Esophagus squamous epithelium (tissue), 5 donors: ENCODE data around the gene CDKN2A. TPM values are rescaled to one million over a fixed set of nuclear protein-coding genes. Genes with fewer than 3 reads are reported as not detected.

ENCODE experiments used
- DNase-seq: peaks from one replicate; lab custom pipeline; 2025; lab: John Stamatoyannopoulos, UW
- H3K27ac ChIP-seq, 4 donors: fragments of 200-600 bp; sonication (generic); one replicate each; pipeline ENCODE4 v1.5.1; 2016 to 2019; ENCODE audit warnings: mild to moderate bottlenecking in 1 of 4
- H3K27me3 ChIP-seq, 4 donors: fragments of 200-600 bp; sonication (generic); 1 replicate in 3 of 4; 2 replicates in 1 of 4; pipeline versions ENCODE4 v1.5.1 to v1.6.0; 2017 to 2021; ENCODE audit warnings: antibody characterized with exemption in 1 of 4
- H3K36me3 ChIP-seq, 3 donors: fragments of 200-600 bp; sonication (generic); one replicate each; pipeline ENCODE4 v1.5.1; 2016 to 2019
- H3K4me1 ChIP-seq, 3 donors: fragments of 200-600 bp; sonication (generic); one replicate each; pipeline ENCODE4 v1.5.1; 2017 to 2019
- H3K4me3 ChIP-seq, 4 donors: fragments of 200-600 bp; sonication (generic); 1 replicate in 3 of 4; 2 replicates in 1 of 4; pipeline ENCODE4 v1.5.1; 2016 to 2019; ENCODE audit warnings: mild to moderate bottlenecking in 2 of 4, moderate library complexity in 1 of 4
- H3K9me3 ChIP-seq, 3 donors: fragments of 200-600 bp; sonication (generic); one replicate each; pipeline ENCODE4 v1.5.1; 2016 to 2019
- POLR2A ChIP-seq, 4 donors: fragments of 450-650 bp; IDR thresholded peaks; one replicate each; pipeline ENCODE4 v1.6.1; 2017; ENCODE audit warnings: antibody characterized with exemption in 4 of 4, mild to moderate bottlenecking in 4 of 4, moderate library complexity in 3 of 4
- WGBS, 2 donors: methylation state at CpG; one replicate each; pipeline ENCODE4 v1.1.5; 2018; 5-methylcytosine and 5-hydroxymethylcytosine counted together
- intact Hi-C: fragments of 100-400 bp; cut with DNase I; formaldehyde crosslinking; loops from one replicate; pipeline ENCODE4 v1.15.0; 2022
- total RNA-seq, 4 donors: library from RNA; depleted of rRNA; stranded (reverse); fragments of >200 nt; gene quantifications; one replicate each; pipeline ENCODE4 v1.1.0, GENCODE V29; 2016
- TF ChIP-seq, protein P1 (sequence below), 6 experiments: fragments of 450-650 bp in 4 of 6; fragments of 200-600 bp in 2 of 6; sonication (generic) in 2 of 6; IDR thresholded peaks; one replicate each; pipeline ENCODE4 v1.5.1; 2016 to 2019; ENCODE audit warnings: antibody characterized with exemption in 6 of 6, mild to moderate bottlenecking in 4 of 6, moderate library complexity in 4 of 6
- donor health status: DM: yes; HTN: yes; CAD: no.

Gene CDKN2A
- total RNA-seq, 4 donors from 2014 or later: 1.5 to 20.2 (median 7.1) TPM

- TF ChIP-seq, protein P1, sequence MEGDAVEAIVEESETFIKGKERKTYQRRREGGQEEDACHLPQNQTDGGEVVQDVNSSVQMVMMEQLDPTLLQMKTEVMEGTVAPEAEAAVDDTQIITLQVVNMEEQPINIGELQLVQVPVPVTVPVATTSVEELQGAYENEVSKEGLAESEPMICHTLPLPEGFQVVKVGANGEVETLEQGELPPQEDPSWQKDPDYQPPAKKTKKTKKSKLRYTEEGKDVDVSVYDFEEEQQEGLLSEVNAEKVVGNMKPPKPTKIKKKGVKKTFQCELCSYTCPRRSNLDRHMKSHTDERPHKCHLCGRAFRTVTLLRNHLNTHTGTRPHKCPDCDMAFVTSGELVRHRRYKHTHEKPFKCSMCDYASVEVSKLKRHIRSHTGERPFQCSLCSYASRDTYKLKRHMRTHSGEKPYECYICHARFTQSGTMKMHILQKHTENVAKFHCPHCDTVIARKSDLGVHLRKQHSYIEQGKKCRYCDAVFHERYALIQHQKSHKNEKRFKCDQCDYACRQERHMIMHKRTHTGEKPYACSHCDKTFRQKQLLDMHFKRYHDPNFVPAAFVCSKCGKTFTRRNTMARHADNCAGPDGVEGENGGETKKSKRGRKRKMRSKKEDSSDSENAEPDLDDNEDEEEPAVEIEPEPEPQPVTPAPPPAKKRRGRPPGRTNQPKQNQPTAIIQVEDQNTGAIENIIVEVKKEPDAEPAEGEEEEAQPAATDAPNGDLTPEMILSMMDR (IDR thresholded peaks at IDR 0.05): no peak
- no peak for TF ChIP-seq POLR2A (IDR thresholded peaks at IDR 0.05)
- no peaks in the 10 kb centered on the region for H3K9me3 ChIP-seq
- no peaks in the 10 kb centered on the region for H3K36me3 ChIP-seq
- peaks cover 0 to 77% (median 19%) of the 10 kb centered on the region in 3 donors for H3K4me1 ChIP-seq
- peak overlapping the region in 2 of 4 donors; percentile 78 to 83 for H3K27ac ChIP-seq
- no peak for DNase-seq
- H3K27me3 ChIP-seq: no peaks in the 10 kb centered on the region
- 66 to 67% methylated on average over 3 of the region's 3 CpGs for WGBS, 2 donors
- no peak overlapping the region for H3K4me3 ChIP-seq
- intact Hi-C loops: no loop called here
Measured at GRCh38 chr9:22039258-22039657, 45.1 kb upstream of the CDKN2A start.

- Histone ChIP-seq H3K27me3 (no peaks in the 10 kb centered on the region), H3K9me3 (no peaks in the 10 kb centered on the region), H3K4me1 (peaks cover 0 to 88% (median 19%) of the 10 kb centered on the region in 3 donors), H3K27ac (peak overlapping the region in 3 of 4 donors; percentile 55 to 86 (median 83)), H3K4me3 (no peak overlapping the region), H3K36me3 (no peaks in the 10 kb centered on the region)
- no peak for TF ChIP-seq POLR2A (IDR thresholded peaks at IDR 0.05)
- TF ChIP-seq, protein P1 (IDR thresholded peaks at IDR 0.05): peak in 5 of 6 experiments; percentile 25 to 64 (median 48)
- 7 to 22% methylated on average over 2 of the region's 2 CpGs for WGBS, 2 donors
- intact Hi-C loops: no loop called here
- no peak for DNase-seq
Measured at GRCh38 chr9:22037954-22038690, 43.9 kb upstream of the CDKN2A start.

GRCh38 chr9:22036866-22037626 is 42.9 kb upstream of the CDKN2A start:
- no peak for TF ChIP-seq POLR2A (IDR thresholded peaks at IDR 0.05)
- TF ChIP-seq, protein P1 (IDR thresholded peaks at IDR 0.05): no peak
- no peaks in the 10 kb centered on the region for H3K27me3 ChIP-seq
- WGBS, 2 donors: 38 to 52% methylated on average over 4 of the region's 4 CpGs
- DNase-seq: no peak
- H3K4me1 ChIP-seq: peaks cover 0 to 89% (median 20%) of the 10 kb centered on the region in 3 donors
- H3K4me3 ChIP-seq: no peak overlapping the region
- no peaks in the 10 kb centered on the region for H3K9me3 ChIP-seq
- no peaks in the 10 kb centered on the region for H3K36me3 ChIP-seq
- intact Hi-C loops: no loop called here
- H3K27ac ChIP-seq: peak overlapping the region; percentile 35 to 86 (median 69)

GRCh38 chr9:22035591-22036011 is 41.4 kb upstream of the CDKN2A start:
- Histone ChIP-seq H3K27ac (peak overlapping the region in 3 of 4 donors; percentile 8 to 86 (median 55)), H3K36me3 (no peaks in the 10 kb centered on the region), H3K27me3 (no peaks in the 10 kb centered on the region), H3K4me3 (no peak overlapping the region), H3K4me1 (peaks cover 0 to 79% (median 20%) of the 10 kb centered on the region in 3 donors), H3K9me3 (no peaks in the 10 kb centered on the region)
- WGBS, 2 donors: 70 to 71% methylated on average over 2 of the region's 2 CpGs
- no peak for TF ChIP-seq POLR2A (IDR thresholded peaks at IDR 0.05)
- TF ChIP-seq, protein P1 (IDR thresholded peaks at IDR 0.05): no peak
- DNase-seq: no peak
- intact Hi-C loops: no loop called here
